GM19328 (cell line): ENCODE results near the gene SLIT3.
A peak's percentile ranks its signal among the peaks of the same experiment; 100 is the strongest.

ENCODE experiments used
- ATAC-seq: cut with Tn5 transposase; IDR thresholded peaks from one replicate; pipeline ENCODE4 v1.9.1; 2021; ENCODE audit warnings: mild to moderate bottlenecking, moderate library complexity; ENCODE audit not compliant: unreplicated experiment

SLIT3 gene

DNA sequence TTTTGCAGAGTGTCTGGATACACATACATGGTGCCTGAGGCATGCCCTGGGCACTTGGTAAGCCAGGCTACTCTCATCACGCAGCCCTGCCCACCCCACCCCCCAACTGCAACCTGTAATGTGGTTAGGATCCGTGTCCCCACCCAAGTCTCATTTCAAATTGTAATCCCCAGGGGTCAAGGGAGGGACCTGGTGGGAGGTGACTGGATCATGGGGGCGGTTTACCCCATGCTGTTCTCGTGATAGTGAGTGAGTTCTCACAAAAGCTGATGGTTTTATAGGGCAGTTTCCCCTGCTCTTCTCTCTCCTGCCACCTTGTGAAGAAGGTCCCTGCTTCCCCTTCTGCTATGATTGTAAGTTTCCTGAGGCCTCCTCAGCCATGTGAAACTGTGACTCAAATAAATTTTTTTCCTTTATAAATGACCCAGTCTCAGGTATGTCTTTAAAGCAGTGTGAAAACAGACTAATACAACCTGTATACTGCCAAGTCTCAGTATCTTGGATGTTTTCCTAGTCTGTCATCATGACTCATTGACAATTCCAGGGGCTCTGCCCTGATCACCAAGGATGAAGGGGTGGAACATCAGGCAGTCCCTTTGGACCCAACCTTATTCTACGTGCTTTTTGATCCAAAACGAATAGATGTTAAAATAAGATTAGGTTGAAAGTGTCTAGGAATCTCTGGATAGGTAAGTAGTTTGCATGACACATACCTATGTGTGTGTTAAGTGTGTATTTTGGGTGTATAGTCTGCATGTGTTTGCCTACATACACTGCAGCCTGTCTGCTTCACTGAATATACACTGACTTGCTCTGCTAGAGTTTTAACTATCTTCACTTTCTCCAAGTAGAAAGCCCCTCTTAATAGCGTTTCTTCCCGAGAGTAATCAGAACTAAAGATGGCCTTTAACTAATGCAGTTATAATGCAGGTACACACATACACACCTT lies 293.8 kb downstream of the SLIT3 start:
- ATAC-seq: no peak

DNA sequence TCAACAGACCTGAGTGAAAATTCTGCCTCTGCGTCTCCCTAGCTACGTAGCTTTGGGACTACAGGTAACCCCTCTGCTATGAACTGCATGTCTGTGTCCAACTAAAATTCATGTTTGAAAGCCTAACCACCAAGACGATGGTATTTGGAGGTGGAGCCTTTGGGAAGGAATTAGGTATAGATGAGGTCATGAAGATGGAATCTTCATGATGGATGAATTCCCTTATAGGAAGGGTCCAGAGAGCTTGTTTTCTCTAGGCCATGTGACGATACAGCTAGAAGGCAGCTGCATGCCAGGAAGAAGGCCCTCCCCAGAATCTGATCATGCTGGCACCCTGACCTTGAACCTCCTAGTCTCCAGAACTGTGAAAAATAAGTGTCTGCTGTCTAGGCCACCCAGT lies 296.4 kb downstream of the SLIT3 start:
- no peak for ATAC-seq

DNA sequence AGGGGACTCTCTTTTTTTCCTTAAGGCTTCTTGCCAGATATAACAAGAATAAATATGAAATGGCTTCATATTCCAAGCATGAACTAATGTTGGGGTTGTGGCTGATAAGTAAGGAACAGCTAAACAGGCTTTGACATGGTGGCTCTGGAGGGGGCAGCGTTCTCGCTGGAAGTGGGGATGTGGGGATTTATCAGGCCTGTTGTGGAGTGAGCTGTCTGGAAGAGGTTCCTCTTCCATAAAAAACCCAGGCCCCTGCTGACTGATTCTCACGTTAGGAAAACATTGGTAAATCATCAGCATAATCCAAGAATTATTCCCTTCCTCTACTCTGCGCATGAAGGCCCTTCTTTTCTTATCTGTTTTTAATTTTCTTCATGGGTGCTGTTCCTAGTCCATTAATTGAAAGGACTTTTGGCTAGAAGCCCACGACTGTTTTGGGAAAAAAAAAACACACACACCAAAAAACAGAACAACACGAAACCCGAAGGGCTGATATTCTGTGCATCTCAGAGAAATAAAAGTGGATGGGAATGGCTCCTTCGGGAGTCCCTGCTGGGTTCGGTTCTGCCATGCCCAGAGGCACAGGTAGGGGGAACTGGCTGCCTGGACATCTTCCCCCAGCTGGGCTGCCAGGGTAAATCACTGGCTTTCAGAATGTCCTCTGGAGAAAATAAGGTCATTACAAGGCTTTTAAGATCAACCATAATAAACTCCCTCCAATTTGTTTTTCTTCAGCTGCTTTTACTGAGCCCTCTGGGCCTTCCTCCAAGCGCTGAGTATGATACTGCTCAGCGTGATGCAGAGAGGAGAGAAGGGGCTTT lies 297.0 kb downstream of the SLIT3 start:
- ATAC-seq: no peak

DNA sequence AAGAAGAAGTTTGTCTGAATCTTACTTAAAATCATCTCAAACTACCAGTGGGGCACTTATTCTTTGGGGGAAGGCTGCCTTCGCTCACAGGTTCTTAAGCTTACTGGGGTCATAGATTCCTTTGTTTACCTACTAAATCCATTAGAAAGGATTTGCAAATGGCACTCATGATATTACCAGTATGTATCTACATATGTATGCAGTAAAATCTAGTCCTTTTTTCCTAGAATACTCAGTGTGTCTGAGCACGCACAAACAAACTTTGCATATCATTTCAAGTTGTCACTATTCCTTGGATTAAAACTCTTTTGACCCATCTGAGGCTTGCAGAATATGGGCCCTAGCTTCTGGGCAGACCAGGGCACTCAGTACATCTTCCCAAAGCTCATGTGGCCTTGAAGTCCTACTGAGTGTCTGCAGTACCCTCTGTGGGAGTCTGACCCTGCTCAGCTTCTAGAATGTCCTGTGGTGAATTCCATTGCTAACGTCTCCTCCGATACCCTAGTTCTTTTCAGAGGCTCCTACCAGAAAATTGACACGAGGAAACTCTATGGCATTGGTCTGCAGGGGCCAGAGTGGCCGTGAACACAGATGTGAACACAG lies 297.9 kb downstream of the SLIT3 start:
- no peak for ATAC-seq

DNA sequence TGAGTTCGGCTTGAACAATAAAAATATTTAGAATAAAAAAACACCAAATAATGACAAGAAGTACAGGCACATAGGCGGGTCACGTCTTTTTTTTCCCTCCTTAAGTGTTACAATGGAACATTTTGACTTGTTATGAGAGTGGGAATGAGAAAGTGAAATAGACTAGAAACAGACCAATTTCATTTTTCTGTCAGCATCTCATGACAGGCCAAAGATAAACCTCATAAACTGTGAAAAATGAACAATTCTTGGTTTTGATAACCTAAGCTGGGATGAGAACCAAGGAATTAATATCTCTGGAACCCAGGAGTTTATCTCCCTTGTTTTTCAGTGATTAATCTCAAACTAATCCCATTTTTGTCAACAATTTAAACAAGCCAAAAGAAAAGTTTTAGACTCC lies 299.5 kb downstream of the SLIT3 start:
- no peak for ATAC-seq

DNA sequence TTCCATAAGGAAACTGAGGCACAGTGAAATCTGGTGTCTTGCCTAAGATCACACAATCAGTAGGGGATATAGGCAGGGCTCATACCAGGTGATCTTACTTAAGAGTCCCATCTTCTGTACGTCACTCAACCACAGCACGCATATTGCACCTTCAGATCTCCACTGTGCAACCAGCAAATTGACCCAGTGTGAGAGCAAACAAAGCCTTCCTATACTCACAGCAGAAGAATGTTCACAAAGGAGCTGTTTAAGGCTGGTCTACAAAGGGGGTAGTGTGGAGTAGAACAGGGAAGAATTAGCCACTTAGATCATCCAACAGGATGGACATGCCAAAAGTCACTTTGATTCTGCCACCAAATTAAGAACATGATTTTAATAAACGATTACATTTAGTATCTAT lies 305.9 kb downstream of the SLIT3 start:
- ATAC-seq: no peak

DNA sequence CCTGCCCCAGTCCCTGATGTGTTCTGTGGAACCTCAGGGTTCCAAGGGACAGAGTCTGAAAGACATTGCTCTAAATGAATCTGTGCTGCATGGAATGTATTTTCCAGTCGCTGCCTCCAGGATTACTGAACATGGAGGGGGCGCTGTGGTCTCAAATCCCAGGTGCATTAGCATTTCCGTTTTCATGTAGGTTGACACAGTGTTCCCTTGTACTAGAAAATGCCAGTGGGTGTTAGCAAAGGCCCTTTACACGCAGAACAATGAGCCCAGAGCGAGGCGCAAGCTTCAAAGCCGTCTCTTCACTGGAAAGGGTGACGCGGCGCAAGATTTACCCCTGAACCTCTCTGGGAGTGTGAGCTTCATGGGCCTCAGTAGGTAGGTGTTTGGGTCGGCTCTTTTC lies 308.3 kb downstream of the SLIT3 start:
- no peak for ATAC-seq

DNA sequence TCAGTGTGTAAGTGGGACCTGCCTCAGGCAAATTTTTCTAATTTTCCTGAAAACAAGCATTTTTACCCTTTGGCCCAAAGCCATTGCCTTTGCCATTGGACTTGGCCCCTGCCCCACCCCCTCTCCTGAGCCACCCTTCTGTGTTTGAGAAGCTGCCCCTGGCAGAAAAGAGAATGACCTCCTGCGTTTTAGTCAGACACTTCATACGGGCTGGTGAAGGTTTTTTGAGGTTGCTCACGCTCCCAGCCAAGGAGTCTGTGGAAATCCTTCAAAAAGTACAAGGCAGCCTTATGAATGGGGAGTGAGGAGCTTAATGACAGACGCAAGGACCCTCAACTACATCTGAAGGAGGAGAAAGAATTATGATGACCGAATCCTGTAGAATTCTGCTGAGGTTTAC lies 308.9 kb downstream of the SLIT3 start:
- ATAC-seq: no peak

DNA sequence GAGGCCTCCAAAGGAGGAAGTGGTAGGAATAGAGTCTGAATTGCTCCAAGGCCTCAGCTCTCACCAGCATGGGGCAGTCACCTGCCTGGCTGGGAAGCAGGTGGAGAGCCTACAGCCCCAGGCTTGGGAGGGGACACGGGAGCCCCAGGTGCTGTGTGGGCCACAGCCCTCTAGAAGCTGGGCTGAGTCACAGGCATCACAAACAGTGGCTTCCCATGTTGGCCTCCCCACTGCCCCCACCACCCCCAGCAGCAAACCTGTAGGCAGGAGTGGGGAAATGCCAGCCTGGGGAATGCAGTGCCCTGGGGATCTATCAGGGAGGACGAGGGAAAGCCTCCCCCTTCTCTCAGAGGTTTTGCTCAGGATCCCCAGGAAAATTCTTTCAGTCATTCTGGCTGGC lies 309.6 kb downstream of the SLIT3 start:
- ATAC-seq: no peak

DNA sequence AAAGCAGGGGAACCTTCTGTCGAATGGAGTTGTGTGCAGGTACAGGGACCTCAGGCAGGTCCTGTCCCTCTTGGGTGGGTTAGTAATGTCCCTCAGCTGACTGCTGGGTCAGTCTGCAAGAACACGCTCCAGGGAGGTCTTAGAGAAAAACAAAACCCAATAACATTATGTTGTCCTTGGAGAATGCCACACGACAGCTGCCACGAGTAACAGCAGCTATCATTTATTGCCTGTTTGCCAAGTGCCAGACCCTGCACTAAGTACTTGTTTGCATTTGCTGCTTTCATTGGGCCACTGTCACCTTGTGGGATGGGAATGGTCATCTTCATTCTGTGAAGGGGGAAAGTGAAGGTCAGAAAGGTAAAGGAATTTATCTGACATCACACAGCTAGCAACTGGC lies 310.3 kb downstream of the SLIT3 start:
- ATAC-seq: no peak

DNA sequence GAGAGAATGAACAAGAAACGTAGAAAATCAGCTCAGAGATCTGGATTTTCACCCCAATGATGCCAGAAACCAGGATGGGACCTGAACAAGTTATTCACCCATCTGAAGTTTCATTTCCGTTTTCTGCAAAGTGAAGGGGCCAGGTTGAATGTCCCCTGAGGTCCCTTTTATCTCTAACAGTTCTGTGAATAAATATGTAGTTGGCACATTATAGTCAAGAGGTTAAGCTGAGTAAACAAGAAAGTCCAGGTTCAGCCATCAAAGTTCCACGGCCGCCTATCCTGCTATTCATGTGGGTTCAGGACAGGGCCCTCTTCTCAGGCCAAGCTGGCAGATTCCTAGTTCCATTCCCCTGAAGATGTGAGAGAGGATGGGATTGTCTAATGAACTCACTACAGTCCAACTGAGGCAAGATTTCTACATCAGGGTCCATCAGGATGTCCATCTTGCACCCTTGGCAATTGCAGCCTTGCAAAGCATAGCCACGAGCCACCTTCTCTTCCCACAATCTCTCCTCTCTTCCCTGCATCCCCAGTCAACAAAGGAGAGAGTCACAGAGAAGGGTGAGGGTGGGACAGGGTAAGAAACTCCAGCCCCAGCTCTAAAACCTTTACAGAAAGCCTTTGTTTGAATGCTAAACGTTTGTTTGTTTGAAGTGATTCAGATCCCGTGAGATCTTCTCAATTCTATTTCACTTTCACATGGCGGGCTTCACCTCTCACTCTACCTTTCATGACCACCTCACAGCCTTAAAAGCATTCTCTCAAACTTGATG lies 311.0 kb downstream of the SLIT3 start:
- ATAC-seq: no peak

DNA sequence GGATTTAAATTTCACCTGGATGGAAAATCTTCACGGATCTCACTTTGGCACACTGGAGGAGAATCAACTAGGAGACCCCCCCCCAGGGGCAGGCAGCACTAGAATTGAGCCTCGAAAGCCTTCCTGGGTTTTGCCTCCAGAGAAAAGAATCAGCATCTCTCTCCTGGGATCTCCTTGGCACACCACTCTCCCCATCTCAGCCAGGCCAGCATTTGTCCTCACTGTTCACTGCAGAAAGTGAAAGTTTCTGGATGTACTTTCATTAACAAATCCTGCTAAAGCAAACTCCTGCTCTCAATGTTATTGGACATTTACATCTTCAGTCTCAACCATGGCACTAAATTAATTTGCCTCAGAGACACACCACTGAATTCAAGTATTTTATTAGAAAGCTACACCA lies 312.2 kb downstream of the SLIT3 start:
- ATAC-seq: no peak

DNA sequence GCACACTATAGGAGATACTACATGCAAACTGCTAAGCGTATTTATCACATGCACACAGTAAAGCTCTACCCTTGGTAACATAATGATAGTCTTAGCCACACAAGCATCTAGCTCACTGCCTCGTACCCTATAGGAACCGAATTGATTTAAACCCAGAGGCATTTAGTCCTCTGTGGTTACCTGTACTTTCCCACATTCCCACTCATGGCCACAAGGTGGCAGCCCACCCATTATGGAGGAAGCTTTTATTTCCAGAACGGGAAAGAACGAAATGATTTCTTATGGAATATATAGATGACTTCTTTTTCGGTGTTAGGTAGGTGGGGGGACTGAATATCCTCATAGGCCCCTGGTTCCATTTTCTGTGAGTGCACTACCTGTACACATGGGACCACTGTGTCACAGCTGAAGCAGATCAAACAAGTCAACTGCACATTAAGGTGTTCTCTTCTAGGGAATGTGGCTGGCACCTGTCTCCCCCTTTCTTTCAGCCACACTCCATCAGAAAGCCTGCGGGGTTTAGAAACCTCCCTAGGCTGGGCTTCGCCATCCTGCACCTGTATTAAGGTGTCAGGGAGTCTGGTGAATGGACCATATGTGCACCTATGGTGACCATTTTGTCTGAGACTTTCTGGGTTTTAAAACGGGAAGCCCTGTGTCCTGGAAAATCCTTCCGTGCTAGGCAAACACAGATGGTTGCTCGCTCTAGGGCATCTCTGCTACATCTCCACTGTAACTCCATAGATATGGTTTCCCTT lies 313.2 kb downstream of the SLIT3 start:
- peak; percentile 66 for ATAC-seq

DNA sequence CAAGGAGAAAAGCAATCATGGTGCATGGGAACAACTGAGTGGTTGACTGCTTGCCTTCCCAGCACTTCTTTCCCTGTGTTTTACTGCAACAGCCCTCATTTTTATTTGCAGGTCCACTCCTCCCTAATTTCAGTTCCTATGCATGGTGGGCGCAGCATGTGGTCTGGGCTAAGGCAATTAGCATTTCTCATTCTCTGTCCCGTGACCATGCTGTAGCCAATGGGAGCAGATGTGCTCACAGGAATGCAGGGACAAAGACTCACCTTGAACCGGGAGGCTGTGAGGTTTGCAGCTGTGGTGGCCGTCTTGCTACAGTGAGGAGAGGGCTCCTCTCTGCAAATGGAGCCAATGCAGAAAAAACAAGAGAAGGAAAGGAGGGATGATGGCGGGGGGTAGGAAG lies 315.5 kb downstream of the SLIT3 start:
- no peak for ATAC-seq

DNA sequence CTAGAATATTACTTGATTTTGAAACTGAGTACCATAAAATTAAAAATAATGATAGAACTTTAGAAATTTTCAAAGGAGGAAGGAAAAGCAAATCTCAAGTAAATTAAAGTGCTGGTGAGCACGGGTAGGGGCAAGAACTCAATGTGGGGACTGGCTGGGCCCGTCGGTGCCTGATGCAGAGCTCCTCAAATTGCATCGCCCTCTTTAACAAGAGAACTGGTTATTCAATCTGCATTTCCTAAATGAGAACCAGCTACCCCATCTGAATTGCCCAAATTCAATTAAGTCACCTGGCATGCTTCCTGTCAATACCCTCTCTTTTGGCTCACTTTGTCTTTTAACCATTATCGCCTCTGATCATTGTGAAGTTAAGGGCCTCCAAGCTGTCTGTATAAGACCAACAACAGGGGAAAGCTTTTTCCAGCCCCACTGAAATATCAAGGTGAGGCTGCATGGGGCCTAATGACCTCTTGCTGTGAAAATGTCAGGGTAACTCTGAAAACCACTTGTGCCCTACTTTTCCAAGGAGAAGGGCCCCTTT lies 316.7 kb downstream of the SLIT3 start:
- ATAC-seq: no peak

DNA sequence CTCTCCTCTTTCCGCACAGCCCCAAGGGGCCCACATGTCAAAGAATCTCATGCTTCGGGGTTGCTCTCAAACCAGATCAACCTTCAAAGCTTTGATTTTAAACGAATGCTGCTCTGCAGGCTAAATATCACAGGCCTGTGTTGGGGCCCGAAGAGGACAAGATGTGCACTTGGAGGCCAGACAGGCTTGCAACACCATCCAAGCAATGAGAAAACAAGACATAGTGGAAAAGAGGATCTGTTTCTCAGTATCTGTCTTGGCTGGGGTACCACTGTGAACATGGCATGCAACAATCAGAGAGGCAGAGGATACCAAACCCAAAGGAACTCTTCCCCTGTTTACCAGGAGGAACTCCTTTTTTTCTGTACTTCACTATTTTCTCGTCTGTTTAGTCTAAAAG lies 321.8 kb downstream of the SLIT3 start:
- no peak for ATAC-seq

DNA sequence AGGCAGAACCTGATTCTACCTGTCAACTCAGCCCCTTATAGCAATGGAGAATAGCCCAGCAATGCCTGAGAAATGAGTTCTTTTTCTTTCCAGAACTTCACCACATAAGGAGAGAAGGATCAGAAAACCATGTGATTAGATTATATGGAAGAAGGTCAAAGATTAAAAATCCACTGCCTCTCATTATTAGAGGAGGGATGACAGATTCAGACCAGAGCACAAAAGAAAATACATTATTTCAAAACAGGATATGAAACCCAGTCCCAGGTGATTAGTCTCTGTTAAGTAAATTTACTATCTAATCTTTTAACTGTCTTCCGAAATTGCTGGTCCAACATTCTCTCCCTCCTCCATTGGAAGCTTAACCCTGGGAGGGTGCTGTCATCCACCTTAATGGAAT lies 322.4 kb downstream of the SLIT3 start:
- ATAC-seq: no peak

DNA sequence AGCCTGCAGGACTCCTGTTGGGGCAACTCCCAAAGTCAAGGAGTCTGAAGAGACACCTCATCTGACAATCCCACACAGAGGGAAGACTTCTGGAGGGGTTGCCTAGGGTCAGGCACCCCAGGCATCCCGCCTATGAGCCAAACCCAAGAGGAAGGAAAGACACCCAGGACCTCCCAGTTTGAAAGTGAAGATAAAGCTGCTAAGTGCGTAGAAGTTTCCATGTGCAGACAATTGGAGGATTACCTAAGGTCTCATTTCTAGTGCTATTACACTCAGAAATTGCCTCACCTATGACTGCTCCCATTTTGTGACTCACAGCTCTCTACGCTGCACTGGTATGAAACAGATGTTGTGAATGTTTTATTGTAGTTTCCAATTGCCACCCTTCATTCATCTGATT lies 322.9 kb downstream of the SLIT3 start:
- ATAC-seq: no peak

DNA sequence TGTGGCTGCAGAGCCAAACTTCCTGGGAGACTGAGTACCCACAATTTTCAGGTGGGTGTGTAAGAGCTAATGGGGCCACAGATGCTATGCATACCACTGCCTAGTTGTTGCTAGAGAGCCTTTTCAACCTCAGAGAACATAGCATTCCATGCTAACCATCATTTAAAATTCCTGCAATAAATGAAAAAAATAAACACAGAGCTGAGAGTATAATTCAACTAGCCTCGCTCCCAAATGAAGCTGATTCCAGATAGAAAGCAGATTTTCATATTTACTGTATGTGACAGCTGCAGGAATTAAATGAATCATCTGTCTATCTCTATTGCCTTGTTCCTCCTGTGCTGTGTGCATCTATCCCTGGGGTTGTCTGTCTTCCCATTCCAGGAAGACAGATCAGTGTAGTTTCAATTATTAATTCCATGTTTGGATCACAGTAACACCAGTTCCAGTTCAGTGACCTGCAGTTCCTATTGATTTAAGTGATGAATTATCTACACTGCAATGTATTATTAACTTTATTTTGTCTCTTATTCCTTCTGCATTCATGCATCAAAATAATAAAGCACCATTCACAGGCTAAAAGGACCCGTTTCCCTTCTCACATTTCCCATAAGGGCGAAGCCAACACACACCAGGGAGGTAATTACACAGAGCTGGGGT lies 324.5 kb downstream of the SLIT3 start:
- no peak for ATAC-seq
